Activated T-helper 9 cell treated with anti-CD3 and anti-CD28 coated beads, Interleukin-2, amount 50 U/mL, for 16 hours (primary cell): ENCODE results near the gene DNAL4.

Source experiments
- DNase-seq: peaks from one replicate; pipeline ENCODE4 v3.0.0-alpha.2; 2020; ENCODE audit warnings: low read depth

DNAL4 gene, protein sequence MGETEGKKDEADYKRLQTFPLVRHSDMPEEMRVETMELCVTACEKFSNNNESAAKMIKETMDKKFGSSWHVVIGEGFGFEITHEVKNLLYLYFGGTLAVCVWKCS

GRCh38 chr22:38793721-38794466 lies at the start of gene DNAL4:
Gene DNAL4 (minus strand): TSS chr22:38794143. CDS start chr22:38782731, 11,412 bp downstream.
- DNase-seq, result peak; percentile 80

GRCh38 chr22:38843201-38843656 lies 49.3 kb upstream of the DNAL4 start:
- DNase-seq, result peak; percentile 39

GRCh38 chr22:38842512-38843200 lies 48.7 kb upstream of the DNAL4 start:
- no peak for DNase-seq

DNA sequence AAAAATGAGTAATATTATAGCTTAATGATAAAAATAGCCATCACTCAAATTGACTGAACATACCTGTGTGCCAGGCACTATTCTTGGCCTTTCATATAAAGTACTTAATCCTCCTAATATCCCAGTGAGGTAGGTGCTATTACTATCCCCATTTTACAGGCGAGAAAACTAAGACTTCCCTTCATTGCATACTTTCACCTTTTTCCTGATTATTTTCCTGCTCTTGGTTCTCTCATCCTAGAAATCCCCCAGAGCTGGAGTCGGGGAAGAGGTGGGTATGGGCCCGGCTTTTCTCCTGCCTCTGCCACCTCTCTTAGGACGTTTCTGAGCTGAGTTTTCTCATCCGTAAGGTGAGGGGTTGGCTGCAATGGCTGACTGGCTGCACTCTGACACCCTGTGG lies 47.7 kb upstream of the DNAL4 start:
- DNase-seq, result no peak

DNA sequence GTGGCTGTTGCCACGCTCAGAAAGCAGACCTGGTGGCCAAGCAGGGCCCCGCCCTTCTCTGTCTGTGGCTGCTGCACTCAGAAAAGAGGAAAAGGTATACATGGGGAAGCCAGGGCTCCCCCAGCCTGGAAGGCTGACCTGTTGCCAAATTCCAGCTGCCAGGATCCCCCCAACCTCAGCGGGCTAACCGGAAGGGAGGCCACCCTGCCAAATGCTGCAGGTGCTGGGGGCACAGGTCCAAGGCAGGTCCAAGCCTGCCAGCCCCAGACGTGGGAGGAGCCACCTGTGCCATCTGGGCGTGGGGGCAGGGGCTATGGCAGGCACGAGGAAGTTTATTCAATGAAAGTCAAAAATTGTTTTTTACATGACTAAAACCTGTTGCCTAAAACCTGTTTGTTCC lies 47.3 kb upstream of the DNAL4 start:
- DNase-seq, result no peak

GRCh38 chr22:38840129-38840528 lies 46.2 kb upstream of the DNAL4 start:
- no peak for DNase-seq

- DNase-seq, result no peak
Observed at GRCh38 chr22:38839686-38840085, 45.7 kb upstream of the DNAL4 start.

- DNase-seq, result no peak
Observed at GRCh38 chr22:38837414-38837928, 43.5 kb upstream of the DNAL4 start.

DNA sequence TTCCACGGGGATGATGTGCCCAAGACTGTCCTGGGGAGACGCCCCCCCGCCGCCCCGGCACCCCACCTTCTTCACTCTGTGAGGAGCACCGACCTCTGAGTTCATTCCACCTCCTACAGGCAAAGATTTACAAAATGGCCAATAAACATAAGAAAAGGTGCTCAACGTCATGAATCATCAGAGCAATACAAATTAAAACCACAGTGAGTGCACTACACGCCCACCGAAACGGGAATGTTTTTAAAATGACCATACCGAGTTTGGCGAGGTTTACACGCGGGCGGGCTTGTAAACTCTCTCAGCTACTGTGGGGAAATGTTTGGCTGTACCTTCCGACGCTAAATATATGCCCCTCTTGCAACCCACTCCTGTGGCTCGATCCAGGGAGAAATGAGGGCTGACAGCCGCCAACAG lies 42.0 kb upstream of the DNAL4 start:
- DNase-seq, result no peak

GRCh38 chr22:38834991-38835390 lies 41.0 kb upstream of the DNAL4 start:
- no peak for DNase-seq

GRCh38 chr22:38834215-38834953 lies 40.4 kb upstream of the DNAL4 start:
- DNase-seq, result no peak

- DNase-seq, result no peak
Observed at GRCh38 chr22:38833061-38833460, 39.1 kb upstream of the DNAL4 start.

- DNase-seq, result no peak
Observed at GRCh38 chr22:38832005-38832978, 38.3 kb upstream of the DNAL4 start.

GRCh38 chr22:38831166-38831945 lies 37.4 kb upstream of the DNAL4 start:
- no peak for DNase-seq

- no peak for DNase-seq
Observed at GRCh38 chr22:38830845-38831108, 36.8 kb upstream of the DNAL4 start.

DNA sequence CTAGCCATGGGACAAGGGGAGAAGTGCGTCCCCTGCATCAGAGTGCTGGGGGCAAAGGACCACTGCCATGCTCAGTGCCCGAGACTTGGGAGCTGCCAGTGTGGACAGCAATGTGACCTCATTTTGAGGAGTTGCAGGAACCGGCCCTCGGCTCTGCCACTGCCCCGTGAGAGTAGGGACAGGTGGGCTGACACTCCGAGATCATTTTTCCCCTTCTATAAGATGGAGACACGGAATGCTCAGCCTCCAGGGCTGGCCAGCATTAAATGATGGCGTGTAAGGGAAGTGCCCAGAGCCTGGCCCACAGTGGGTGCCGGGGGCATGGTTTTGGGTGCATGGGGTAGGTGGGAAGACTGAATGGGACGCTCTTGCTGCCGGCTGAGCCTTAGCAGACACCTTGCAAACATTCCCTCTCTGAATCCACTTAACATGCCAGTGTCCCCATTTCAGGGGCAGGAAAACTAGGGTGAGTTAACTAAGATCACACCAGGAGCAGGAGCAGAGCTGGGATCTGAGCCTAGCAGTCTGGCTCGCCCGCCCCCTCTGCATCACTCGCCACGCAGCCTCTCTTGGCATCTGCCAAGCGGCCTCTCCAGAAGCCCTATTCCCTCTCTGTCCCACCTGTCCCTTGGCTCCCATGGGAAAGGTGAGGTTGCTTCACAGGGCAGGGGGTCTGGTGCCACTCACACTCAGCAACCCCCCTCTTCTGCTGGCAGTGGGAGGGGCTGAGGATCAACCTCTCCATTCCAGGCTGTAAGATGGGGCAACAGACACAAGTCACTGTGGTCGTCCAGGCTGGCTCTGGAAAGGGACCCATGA lies 36.3 kb upstream of the DNAL4 start:
- DNase-seq, result no peak

DNA sequence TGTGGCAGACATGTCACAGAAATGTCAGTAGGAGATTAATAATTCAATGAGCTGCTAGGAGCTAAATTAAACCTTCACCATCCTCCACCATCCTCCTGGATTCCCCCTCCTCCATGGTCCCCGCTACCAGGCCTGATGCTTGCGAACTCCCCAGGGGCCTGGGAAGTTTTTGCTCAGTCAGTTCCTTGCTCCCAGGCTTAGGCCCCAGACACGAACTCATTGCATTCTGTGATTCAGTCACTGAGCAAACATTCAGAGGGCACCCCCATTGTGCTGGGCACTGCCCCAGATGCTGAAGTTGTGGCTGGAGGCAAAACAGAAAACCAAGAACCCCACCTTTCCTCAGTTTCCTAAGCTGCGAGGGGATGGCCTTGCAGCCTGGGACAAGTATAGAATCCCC lies 35.5 kb upstream of the DNAL4 start:
- DNase-seq, result no peak

- no peak for DNase-seq
Observed at GRCh38 chr22:38828616-38829205, 34.8 kb upstream of the DNAL4 start.

DNA sequence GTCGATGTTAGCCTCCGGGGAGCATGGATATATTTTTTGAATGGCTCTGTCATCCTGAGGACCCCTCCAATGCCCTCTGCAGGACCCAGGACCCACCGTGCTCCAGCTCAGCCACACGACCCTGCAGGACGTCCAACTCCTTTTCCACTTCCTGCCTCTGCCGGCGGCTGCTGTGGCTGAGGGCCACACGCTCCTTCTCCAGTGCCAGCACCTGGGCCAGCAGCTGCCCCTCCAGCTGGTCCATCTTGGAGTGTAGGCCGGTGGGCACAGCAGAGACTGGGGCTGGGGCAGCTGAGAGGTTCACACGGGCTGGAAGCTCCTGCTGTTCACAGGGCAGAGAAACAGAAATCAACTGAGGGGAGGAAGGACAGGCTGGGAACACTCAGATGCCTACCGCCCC lies 34.2 kb upstream of the DNAL4 start:
- DNase-seq, result no peak
